ENCODE measurements around the gene LTBP1. TPM values are rescaled to one million over a fixed set of nuclear protein-coding genes. Genes with fewer than 3 reads are reported as not detected.

The LTBP1 gene
- total RNA-seq, 1 experiment from 2014 or later, result 28.5 TPM

- Histone ChIP-seq H4K20me1 (ENCODE audit: control insufficient read depth, insufficient read depth, insufficient read length) (no peaks in the 10 kb centered on the region), H3K14ac (ENCODE audit: insufficient read depth, low read length) (no peak overlapping the region), H3K56ac (ENCODE audit: insufficient read length, low read depth, low read length) (no peak overlapping the region), H3K18ac (ENCODE audit: insufficient read length, low read depth, low read length) (no peak overlapping the region), H2BK15ac (ENCODE audit: low read depth, low read length) (no peak overlapping the region), H3K79me1 (ENCODE audit: insufficient read depth, low read depth, low read length, poor library complexity, severe bottlenecking) (no peaks in the 10 kb centered on the region), H3K9ac (ENCODE audit: extremely low read depth, insufficient read length, low read length) (no peak overlapping the region), H2BK5ac (ENCODE audit: insufficient read length, low read length) (no peak overlapping the region), H3K23ac (ENCODE audit: insufficient read length, low read depth, low read length) (no peak overlapping the region), H2BK12ac (ENCODE audit: insufficient read length, low read depth, low read length) (no peak overlapping the region), H4K91ac (ENCODE audit: insufficient read length, low read depth, low read length) (no peak overlapping the region), H2AFZ (ENCODE audit: low read length) (no peak overlapping the region), H3K27me3 (ENCODE audit: insufficient read depth, low read length) (no peaks in the 10 kb centered on the region), H3T11ph (ENCODE audit: low read length) (no peak overlapping the region), H2AK5ac (ENCODE audit: insufficient read length, low read length) (no peak overlapping the region), H4K5ac (ENCODE audit: insufficient read length, low read depth, low read length) (no peak overlapping the region), H3K9me3 (ENCODE audit: control insufficient read depth, low read depth, low read length) (no peaks in the 10 kb centered on the region), H3K4ac (ENCODE audit: low read depth, low read length) (no peak overlapping the region), H2BK120ac (ENCODE audit: low read depth, low read length, poor library complexity, severe bottlenecking) (no peak overlapping the region), H3K79me2 (ENCODE audit: insufficient read depth, low read length) (no peaks in the 10 kb centered on the region), H3K4me1 (ENCODE audit: insufficient read depth, low read length) (no peaks in the 10 kb centered on the region), H3K4me2 (ENCODE audit: insufficient read depth, insufficient read length, low read length) (no peak overlapping the region), H4K8ac (replicated peaks; ENCODE audit: insufficient read length, low read depth, low read length) (no peak overlapping the region), H2BK20ac (ENCODE audit: low read depth, low read length, poor library complexity, severe bottlenecking) (no peak overlapping the region), H3K27ac (ENCODE audit: insufficient read length, low read depth, low read length) (no peak overlapping the region), H3K23me2 (ENCODE audit: insufficient read length, low read depth, low read length, poor library complexity, severe bottlenecking) (no peaks in the 10 kb centered on the region)
- DNase-seq, result no peak
- Mint-ChIP-seq H3K4me1 (peaks cover 0 to 2% of the 10 kb centered on the region in 2 experiments; a peak in 1 of 4 replicates), H3K27me3 (ENCODE audit: low read depth) (no peaks in the 10 kb centered on the region), H3K9me3 (no peaks in the 10 kb centered on the region), H3K27ac (no peak overlapping the region), H3K4me3 (no peak overlapping the region), H3K36me3 (ENCODE audit: insufficient read depth in 1 of 3, low read depth in 3 of 3) (no peaks in the 10 kb centered on the region)
- TF ChIP-seq CTCF (conservative IDR thresholded peaks at IDR 0.05), result no peak
- WGBS (ENCODE audit: extremely low coverage, insufficient read length, low lambda C conversion rate), result no CpG with 5 or more reads among the region's 4 CpGs
Measured at GRCh38 chr2:33181466-33181865, 234.7 kb downstream of the LTBP1 start.
